Cardiac muscle cell (in vitro differentiated cells and primary cell): ENCODE results near the gene CPED1. TPM values are rescaled to one million over a fixed set of nuclear protein-coding genes. Genes with fewer than 3 reads are reported as not detected.

Source experiments
- DNase-seq, 2 donors: peaks; one replicate each; pipeline versions ENCODE4 v3.0.0 to v3.0.0-alpha.2; 2010 to 2017; ENCODE audit warnings: low read depth in 1 of 2, low spot score in 1 of 2
- H3K27ac ChIP-seq: fragments of 200-600 bp; sonication (generic); 2 replicates; pipeline ENCODE4 v1.5.1; 2016
- H3K27me3 ChIP-seq: fragments of 200-600 bp; sonication (generic); 2 replicates; pipeline ENCODE4 v1.6.0; 2016; ENCODE audit warnings: control low read depth
- H3K36me3 ChIP-seq: fragments of 200-600 bp; sonication (generic); 2 replicates; pipeline ENCODE4 v1.5.1; 2016; ENCODE audit warnings: control low read depth
- H3K4me1 ChIP-seq: fragments of 200-600 bp; sonication (generic); 2 replicates; pipeline ENCODE4 v1.8.1; 2017; ENCODE audit warnings: low read depth, mild to moderate bottlenecking, mixed run types
- H3K4me3 ChIP-seq: fragments of 200-600 bp; sonication (generic); 2 replicates; pipeline ENCODE4 v1.5.1; 2016; ENCODE audit warnings: mild to moderate bottlenecking
- H3K9me3 ChIP-seq: fragments of 200-600 bp; sonication (generic); 2 replicates; pipeline ENCODE4 v1.5.1; 2017; ENCODE audit warnings: low read depth, mild to moderate bottlenecking, control low read depth
- polyA plus RNA-seq: library from polyadenylated mRNA; unstranded; fragments of >200 nt; fragmentation: Nextera tagmentation; extraction: Ambion mirVana; gene quantifications from 2 replicates; pipeline ENCODE4 v1.2.1, GENCODE V29; 2016
- total RNA-seq: library from RNA; depleted of rRNA; stranded (reverse); fragments of >200 nt; gene quantifications from 2 replicates; pipeline ENCODE4 v1.2.3, GENCODE V29; 2016
- TF ChIP-seq, protein P1 (sequence below): IDR thresholded peaks from 2 replicates; pipeline ENCODE4 v1.5.1; 2012; ENCODE audit warnings: low read depth, mild to moderate bottlenecking, low read length

The CPED1 gene
- total and polyA plus RNA-seq, 2 experiments from 2014 or later: 0.67 to 3.2 TPM

DNA sequence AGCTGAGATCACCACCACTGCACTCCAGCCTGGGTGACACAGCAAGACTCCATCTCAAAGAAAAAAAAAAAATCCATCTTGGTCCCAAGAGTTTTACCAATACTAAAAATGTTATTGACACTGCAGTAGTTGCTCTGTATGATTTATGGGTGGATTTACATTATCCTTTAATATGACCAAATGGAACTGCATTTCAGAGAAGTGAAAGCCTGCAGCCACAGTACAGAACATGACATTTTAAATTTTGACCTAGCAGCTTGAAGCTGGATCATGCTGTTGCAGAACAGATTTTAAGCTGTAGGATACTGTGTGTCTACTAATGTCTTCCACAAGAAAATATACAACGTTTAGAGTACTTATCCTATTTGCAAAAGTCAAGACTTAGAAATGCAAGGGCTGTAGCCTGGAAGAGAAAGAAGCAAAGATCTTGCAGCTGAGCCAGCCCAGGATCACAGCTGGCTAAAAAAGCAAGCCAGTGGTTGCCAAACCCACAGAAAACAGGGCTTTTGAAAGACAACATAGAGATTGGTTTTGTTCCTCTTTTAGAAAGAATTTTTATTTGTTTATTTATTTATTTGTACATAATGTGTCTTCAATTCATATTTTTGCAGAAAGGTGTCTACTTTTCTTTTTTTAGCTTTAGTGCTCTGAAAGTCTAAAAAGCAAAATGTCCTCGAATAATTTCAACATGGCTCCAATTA lies 285.1 kb downstream of the CPED1 start:
- Histone ChIP-seq H3K9me3 (no peaks in the 10 kb centered on the region), H3K36me3 (no peaks in the 10 kb centered on the region), H3K27me3 (no peaks in the 10 kb centered on the region), H3K27ac (no peak overlapping the region), H3K4me3 (no peak overlapping the region), H3K4me1 (no peaks in the 10 kb centered on the region)
- DNase-seq: peak in 1 of 2 donors; percentile 15
- TF ChIP-seq, protein P1, sequence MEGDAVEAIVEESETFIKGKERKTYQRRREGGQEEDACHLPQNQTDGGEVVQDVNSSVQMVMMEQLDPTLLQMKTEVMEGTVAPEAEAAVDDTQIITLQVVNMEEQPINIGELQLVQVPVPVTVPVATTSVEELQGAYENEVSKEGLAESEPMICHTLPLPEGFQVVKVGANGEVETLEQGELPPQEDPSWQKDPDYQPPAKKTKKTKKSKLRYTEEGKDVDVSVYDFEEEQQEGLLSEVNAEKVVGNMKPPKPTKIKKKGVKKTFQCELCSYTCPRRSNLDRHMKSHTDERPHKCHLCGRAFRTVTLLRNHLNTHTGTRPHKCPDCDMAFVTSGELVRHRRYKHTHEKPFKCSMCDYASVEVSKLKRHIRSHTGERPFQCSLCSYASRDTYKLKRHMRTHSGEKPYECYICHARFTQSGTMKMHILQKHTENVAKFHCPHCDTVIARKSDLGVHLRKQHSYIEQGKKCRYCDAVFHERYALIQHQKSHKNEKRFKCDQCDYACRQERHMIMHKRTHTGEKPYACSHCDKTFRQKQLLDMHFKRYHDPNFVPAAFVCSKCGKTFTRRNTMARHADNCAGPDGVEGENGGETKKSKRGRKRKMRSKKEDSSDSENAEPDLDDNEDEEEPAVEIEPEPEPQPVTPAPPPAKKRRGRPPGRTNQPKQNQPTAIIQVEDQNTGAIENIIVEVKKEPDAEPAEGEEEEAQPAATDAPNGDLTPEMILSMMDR: no peak

DNA sequence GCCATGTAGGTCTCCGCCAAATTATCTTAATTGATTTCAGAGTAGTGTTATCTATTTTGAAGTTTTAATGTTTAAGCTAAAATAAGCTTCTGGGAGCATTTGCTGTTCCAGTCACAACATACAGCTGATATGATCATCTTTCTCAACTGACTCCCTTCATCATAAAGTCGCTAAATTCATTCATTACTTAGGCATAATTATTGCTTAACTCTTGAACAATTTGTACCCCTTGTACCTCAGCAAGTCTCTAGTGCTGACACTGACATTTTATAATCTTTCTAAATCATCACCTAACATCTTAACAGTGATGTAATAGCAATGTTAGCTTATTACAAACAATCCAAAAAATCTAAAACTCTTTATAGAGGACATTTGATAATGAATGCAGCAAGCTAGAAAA lies 286.0 kb downstream of the CPED1 start:
- Histone ChIP-seq H3K4me1 (no peaks in the 10 kb centered on the region), H3K36me3 (no peaks in the 10 kb centered on the region), H3K27ac (no peak overlapping the region), H3K27me3 (no peaks in the 10 kb centered on the region), H3K4me3 (no peak overlapping the region), H3K9me3 (no peaks in the 10 kb centered on the region)
- DNase-seq: no peak
- TF ChIP-seq, protein P1: no peak

DNA sequence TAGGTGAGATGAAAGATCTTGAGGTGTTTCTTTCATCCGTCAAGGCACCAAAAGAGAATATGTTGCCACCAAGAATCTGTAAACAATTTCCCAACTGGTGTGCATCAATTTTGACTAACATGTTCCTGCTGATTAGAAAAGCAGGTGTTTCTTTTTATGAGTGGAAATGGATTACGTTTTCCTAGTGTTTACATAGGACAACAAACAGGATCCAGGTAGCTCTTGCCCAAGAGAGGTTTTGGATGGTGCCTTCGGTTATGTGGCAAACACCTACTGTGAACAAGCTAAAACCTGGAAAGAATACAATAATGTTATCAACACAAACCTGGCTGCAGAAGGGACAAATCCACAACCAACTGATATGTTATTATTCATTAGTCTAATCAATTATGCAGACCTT lies 286.7 kb downstream of the CPED1 start:
- Histone ChIP-seq H3K4me1 (no peaks in the 10 kb centered on the region), H3K27ac (no peak overlapping the region), H3K9me3 (no peaks in the 10 kb centered on the region), H3K4me3 (no peak overlapping the region), H3K36me3 (no peaks in the 10 kb centered on the region), H3K27me3 (no peaks in the 10 kb centered on the region)
- TF ChIP-seq, protein P1: no peak
- no peak for DNase-seq

DNA sequence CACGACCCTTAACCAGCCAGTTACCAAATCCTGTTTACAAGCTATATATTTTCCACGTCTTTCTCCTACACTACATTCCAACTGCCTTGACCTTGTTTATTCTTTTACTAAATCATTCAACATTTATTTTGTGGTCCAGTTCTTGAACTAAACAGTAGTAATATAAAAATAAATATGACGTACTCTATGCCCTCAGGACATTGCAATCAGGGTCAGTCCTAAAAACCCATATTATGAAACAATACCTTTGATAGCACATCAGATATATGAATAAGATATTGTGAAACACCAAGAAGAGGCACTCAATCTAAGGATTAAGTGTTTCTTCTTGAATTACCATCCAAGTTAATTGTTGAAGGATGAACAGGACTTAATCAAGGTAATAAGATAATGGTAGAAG lies 287.8 kb downstream of the CPED1 start:
- no peak for DNase-seq
- TF ChIP-seq, protein P1: no peak
- Histone ChIP-seq H3K27ac (no peak overlapping the region), H3K27me3 (no peaks in the 10 kb centered on the region), H3K4me1 (no peaks in the 10 kb centered on the region), H3K9me3 (no peaks in the 10 kb centered on the region), H3K4me3 (no peak overlapping the region), H3K36me3 (no peaks in the 10 kb centered on the region)

DNA sequence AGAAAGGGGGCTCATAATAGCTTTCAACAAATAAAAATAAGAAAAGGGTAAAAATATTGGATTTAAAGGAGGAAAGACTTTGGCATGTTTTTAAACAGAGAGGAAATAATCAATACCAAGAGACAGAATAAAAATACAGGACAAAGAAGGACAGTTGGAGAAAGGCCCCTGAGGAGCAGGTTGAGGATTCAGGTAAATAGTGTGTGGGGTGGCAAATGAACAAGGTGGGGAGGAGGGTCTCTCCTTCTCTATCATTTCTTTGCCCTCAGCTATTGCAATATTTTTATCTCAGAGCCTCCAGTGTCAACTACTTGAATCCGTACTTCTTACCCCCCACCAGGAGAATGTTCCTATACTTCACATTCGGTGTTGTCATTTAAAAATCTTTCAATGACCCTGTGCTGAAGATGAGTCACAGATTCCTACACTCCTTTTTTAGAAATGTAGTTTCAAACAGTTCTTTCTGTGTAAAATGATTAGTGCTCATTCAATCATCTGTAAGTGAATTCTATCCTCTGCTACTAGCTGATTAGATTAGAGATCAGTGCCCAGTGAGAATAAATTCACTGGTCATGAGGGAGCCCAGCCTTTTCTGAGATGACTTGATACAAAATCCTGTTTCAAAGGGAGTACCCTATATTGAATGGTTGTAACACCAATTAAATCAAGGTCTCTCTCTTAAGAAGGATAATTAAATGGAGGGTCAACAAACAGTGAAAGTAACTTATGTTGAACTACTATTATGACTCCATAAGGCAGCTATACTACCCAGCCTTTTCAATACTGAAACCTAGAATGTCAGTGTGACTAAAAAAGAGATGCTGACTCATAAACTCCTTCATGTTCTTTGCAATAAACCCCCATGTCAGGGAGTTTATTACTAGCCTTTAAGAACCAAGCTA lies 289.9 kb downstream of the CPED1 start:
- no peaks in the 10 kb centered on the region for H3K36me3 ChIP-seq
- no peak overlapping the region for H3K27ac ChIP-seq
- DNase-seq: peak in 1 of 2 donors; percentile 48
- H3K4me3 ChIP-seq: no peak overlapping the region
- TF ChIP-seq, protein P1: no peak
- H3K27me3 ChIP-seq: no peaks in the 10 kb centered on the region
- H3K9me3 ChIP-seq: no peaks in the 10 kb centered on the region
- H3K4me1 ChIP-seq: no peaks in the 10 kb centered on the region
